DOHH2 (cell line): Measurements from ENCODE around the gene SAMD7.

Source experiments
- CTCF ChIP-seq: fragments of 200-600 bp; sonication (generic); IDR thresholded peaks from one replicate; pipeline ENCODE4 v1.5.1; 2014; ENCODE audit warnings: antibody characterized with exemption, mild to moderate bottlenecking, low read depth, low read length; ENCODE audit not compliant: poor library complexity, severe bottlenecking
- EZH2phosphoT487 ChIP-seq: fragments of 200-600 bp; sonication (generic); IDR thresholded peaks from 2 replicates; pipeline ENCODE4 v1.6.1; 2017; ENCODE audit warnings: borderline replicate concordance, mild to moderate bottlenecking, antibody characterized with exemption, low read length, moderate library complexity, mixed read lengths

- TF ChIP-seq CTCF (no peak), EZH2phosphoT487 (no peak)
Observed at GRCh38 chr3:169861871-169862270, 49.5 kb upstream of the SAMD7 start.
